ENCODE data around the gene RPL11.
"Not testable (repeated sequence)": the region's sequence is repeated elsewhere in the genome, so short reads cannot be mapped to it uniquely, and the experiment has no call there.

Gene RPL11

DNA sequence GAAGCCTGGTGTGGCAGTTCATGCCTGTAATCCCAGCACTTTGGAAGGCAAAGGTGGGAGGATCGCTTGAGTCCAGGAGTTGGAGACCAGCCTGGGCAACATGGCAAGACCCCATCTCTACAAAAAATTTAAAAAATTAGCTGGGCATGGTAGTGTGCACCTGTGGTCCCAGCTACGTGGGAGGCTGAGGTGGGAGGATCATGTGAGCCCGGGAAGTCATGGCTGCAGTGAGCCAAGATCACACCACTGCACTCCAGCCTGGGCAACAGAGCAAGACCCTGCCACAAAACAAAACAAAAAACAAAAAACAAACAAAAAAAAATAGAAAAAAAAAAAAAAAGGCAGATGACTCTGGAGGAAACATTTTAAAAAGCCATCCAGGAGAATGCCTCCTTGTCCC lies 3.9 kb upstream of the RPL11 start:
- DNase-seq = not testable (repeated sequence)

GRCh38 chr1:23688281-23688680 lies 3.3 kb upstream of the RPL11 start:
- not testable (repeated sequence) for DNase-seq

DNA sequence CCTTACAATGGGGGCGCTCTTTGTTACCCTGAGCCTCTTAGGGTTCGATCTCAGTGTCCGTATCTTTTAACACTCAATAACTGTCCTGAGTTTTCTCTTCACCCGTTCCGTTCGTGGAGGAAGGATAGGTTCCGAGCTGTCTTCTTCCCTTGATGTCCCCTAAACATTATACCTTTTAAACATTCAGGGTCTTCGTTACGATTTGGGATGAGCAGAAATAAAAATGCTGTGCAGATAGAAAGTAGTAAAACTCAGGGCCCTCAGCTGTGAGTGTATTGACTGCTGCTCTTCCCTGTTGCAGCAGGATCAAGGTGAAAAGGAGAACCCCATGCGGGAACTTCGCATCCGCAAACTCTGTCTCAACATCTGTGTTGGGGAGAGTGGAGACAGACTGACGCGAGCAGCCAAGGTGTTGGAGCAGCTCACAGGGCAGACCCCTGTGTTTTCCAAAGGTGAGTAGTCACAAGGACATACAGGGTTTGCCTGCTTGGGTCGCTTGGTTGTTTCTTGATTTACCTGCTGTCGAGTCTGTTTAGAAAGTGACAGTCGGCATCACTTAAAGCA lies 784 bp downstream of the RPL11 start:
- no peak for DNase-seq

DNA sequence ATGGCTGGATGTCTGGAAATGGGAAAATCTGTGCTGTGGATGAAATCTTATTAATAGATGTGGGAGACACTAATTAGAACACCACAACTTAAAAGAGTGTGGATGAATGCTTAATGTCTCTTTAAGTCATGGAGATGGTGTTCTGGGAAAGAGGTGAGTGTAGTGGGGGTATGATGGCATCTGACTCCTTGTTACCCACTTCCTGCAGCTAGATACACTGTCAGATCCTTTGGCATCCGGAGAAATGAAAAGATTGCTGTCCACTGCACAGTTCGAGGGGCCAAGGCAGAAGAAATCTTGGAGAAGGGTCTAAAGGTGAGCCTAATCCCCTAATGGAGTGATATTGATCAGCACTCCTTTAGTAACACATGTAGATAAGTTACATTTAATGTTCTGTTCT lies 2.0 kb downstream of the RPL11 start:
- no peak for DNase-seq

GRCh38 chr1:23694371-23694770 lies 2.8 kb downstream of the RPL11 start:
- no peak for DNase-seq

DNA sequence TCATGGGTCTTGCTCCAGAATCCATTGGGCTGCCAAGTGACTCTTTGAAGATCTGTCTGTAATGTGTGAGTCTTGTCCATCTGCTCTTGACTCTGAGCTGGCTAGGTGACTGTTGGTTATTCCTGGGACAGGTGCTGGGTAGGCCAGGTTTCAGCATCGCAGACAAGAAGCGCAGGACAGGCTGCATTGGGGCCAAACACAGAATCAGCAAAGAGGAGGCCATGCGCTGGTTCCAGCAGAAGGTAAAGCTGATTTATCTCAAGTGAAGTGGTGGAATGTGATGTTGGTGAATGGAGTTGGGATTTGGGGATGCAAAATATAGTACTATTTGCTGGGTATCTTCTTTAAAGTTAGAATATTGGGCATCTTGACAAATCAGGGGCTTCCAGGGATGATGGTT lies 4.1 kb downstream of the RPL11 start:
- DNase-seq = no peak

GRCh38 chr1:23696335-23696989 lies 4.9 kb downstream of the RPL11 start:
- DNase-seq = no peak

DNA sequence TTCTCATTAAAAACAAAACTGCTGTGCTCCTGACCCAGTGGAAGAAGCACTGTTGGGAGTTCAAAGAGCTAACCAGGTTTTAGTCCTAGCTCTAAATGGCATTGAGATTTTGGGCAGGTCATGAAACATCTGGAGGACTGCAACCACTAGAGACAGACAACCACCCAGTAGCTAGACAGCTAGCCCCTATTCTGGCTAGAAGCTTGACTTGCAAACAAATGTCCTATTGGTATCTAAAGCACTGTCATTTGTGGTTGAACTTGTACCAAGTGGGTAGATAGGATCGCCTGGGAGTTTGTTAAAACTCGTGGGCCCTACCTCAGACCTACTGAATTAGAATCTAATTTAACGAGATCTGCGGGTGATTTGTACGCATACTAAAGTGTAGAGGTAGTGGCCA lies 6.9 kb downstream of the RPL11 start:
- DNase-seq = no peak

GRCh38 chr1:23699280-23700179 lies 7.9 kb downstream of the RPL11 start:
- DNase-seq = no peak

DNA sequence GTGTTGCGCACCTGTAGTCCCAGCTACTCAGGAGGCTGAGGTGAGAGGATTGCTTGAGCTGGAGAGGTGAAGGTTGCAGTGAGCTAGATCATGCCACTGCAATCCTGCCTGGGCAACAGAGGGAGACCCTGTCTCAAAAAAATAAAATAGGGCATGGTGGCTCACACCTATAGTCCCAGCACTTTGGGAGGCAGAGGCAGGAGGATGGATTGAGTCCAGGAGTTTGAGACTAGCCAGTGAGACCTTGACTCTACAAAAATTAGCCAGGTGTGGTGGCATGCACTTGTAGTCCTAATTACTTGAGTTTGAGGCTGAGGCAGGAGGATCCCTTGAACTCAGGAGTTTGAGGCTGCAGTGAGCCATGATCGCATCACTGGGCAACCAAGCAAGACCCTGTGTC lies 9.7 kb downstream of the RPL11 start:
- DNase-seq = no peak

- DNase-seq = no peak
Observed at GRCh38 chr1:23701996-23702395, 10.4 kb downstream of the RPL11 start.

GRCh38 chr1:23704834-23705495 lies 13.4 kb downstream of the RPL11 start:
- DNase-seq = no peak

GRCh38 chr1:23709229-23709628 lies 17.6 kb downstream of the RPL11 start:
- DNase-seq = no peak

GRCh38 chr1:23718482-23718881 lies 26.9 kb downstream of the RPL11 start:
- no peak for DNase-seq

DNA sequence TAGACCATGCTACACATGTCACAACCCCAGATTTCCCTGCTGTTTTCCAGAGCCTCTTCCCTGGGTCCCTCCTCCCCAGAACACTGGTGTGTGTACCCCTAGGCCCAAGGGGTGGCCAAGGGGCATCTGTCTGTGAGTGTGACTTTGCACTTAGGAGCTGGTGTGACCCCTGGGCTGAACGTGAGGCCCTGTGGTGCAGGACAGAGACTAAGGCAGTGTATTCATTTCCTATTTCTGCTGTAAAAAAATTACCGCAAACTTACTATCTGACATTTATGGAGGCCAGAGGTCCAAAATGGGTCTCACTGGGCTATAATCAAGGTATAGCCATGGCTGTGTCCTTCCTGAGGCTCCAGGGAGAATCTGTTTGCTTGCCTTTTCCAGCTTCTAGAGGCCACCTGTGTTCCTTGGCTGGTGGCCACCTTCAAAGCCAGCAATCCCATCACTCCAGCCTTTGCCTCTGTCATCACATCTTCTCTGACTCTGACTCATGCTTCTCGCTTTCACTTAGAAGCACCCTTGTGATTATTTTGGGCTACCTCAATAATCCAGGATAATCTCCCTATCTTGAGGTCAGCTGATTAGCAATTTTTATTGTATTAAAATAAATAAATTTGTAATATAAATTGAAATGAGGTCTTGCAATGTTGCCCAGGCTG lies 27.7 kb downstream of the RPL11 start:
- no peak for DNase-seq

DNA sequence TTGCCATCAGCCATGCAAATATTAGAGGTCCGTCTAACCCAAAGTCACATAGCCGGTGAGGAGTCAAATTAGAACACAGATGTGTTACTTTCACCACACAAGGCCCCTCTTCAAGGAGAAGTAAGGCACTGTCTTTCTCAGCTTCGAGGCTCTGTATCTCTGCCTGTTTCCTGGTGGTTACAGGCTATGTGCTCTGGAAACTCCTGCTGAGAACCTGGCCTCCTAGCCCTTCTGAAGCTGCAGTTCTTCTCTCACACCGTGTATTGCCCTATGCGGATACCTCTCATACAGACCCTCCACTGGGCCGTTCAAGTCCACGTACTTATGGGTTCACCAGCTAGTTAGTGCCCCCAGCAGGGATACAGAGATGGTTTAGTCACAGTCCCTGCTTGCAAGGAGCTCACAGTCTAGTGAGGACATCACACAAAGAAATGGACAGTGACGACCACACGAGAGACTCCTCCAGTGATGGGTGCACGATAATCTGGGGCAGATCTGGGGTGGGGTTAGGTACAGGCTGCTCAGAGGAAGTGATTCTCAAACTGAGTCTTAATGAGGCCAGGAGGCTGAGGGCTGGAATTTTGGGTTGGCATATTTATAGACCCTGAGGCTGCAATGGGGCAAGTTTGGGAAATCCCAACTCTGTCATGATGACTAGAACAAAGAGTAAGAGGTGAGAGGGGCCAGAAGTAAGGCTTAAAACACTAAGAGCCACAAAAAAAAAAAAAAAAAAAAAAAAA lies 28.8 kb downstream of the RPL11 start:
- DNase-seq = no peak

DNA sequence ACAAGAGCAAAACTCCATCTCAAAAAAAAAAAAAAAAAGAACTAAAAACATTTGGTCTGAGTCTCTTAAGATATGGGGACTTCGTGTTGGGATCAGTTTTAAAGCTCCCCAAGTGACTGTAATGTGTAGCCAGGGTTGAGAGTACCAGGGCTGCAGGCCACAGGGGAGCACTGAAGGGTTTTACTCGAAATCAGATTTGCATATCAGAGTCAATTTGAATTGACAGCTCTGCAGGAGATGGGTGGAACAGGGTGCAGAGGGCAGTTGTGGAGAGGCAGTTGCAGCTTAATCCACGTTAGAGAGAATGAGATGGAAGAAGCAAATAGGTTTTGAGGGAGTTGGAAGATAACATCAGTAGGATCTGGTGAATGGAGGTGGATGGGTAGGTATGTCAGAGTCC lies 31.0 kb downstream of the RPL11 start:
- DNase-seq = no peak

- DNase-seq = no peak
Observed at GRCh38 chr1:23726686-23727085, 35.1 kb downstream of the RPL11 start.

DNA sequence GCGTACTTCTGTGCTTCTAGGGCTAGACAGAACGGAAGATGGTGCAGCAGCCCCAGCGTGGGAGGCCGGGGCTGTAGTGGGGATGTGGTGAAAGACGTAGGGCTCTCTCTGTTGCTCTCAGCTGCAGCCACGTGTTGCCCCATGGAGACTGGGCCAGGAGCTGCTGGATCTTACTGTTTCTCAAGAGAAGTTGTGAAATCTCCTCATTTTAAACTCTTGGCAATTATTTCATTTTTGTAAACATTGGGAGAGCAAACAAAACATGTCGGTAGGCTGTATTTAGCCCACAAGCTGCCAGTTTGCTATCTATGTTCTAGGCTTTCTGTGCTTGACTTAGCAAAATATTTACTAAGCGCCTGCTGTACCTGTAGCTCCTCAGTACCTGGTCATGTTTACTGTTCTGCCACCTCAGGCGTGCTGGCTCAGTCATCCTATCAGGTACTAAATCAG lies 35.8 kb downstream of the RPL11 start:
- no peak for DNase-seq

GRCh38 chr1:23732363-23733224 lies 41.0 kb downstream of the RPL11 start:
- no peak for DNase-seq

- DNase-seq = not testable (repeated sequence)
Observed at GRCh38 chr1:23733281-23733680, 41.7 kb downstream of the RPL11 start.
